HG02763 (cell line): Measurements from ENCODE around the gene PIP5KL1.

Experiments used
- ATAC-seq: cut with Tn5 transposase; IDR thresholded peaks from one replicate; pipeline ENCODE4 v1.9.1; 2021; ENCODE audit warnings: mild to moderate bottlenecking, moderate library complexity; ENCODE audit not compliant: unreplicated experiment

The PIP5KL1 gene

GRCh38 chr9:127930231-127931091 is at the start of gene PIP5KL1:
Gene PIP5KL1, minus strand, starts transcription at chr9:127930777. Its CDS starts 25 bp downstream, at chr9:127930752.
- ATAC-seq: peak; percentile 80

GRCh38 chr9:127980060-127980705 is 49.6 kb upstream of the PIP5KL1 start:
- peak; percentile 40 for ATAC-seq

- ATAC-seq: no peak
Observed at GRCh38 chr9:127979333-127980059, 48.9 kb upstream of the PIP5KL1 start.

GRCh38 chr9:127979015-127979332 is 48.4 kb upstream of the PIP5KL1 start:
- ATAC-seq: no peak

GRCh38 chr9:127977884-127978647 is 47.5 kb upstream of the PIP5KL1 start:
- no peak for ATAC-seq

GRCh38 chr9:127977009-127977883 is 46.7 kb upstream of the PIP5KL1 start:
- no peak for ATAC-seq

GRCh38 chr9:127976498-127976897 is 45.9 kb upstream of the PIP5KL1 start:
- no peak for ATAC-seq

- no peak for ATAC-seq
Observed at GRCh38 chr9:127975376-127976315, 45.1 kb upstream of the PIP5KL1 start.

- no peak for ATAC-seq
Observed at GRCh38 chr9:127974769-127975261, 44.2 kb upstream of the PIP5KL1 start.

- no peak for ATAC-seq
Observed at GRCh38 chr9:127974001-127974768, 43.6 kb upstream of the PIP5KL1 start.

GRCh38 chr9:127973169-127974000 is 42.8 kb upstream of the PIP5KL1 start:
- ATAC-seq: no peak

GRCh38 chr9:127972236-127972871 is 41.8 kb upstream of the PIP5KL1 start:
- no peak for ATAC-seq

- ATAC-seq: no peak
Observed at GRCh38 chr9:127971357-127972235, 41.0 kb upstream of the PIP5KL1 start.

GRCh38 chr9:127970401-127971313 is 40.1 kb upstream of the PIP5KL1 start:
- ATAC-seq: peak; percentile 75
